Ascending aorta (tissue), 2 donors: Measurements from ENCODE around the gene CNTNAP2. TPM values are rescaled to one million over a fixed set of nuclear protein-coding genes. Genes with fewer than 3 reads are reported as not detected.

ENCODE experiments used
- DNase-seq, 2 donors: peaks; one replicate each; pipeline ENCODE4 v3.0.0-alpha.2; 2019; ENCODE audit warnings: low spot score in 2 of 2
- H3K27ac ChIP-seq, 2 donors: fragments of 200-600 bp; sonication (generic); one replicate each; pipeline ENCODE4 v1.5.1; 2016 to 2017; ENCODE audit warnings: mild to moderate bottlenecking in 1 of 2
- H3K27me3 ChIP-seq: fragments of 200-600 bp; sonication (generic); one replicate; pipeline ENCODE4 v1.5.1; 2017
- H3K36me3 ChIP-seq, 2 donors: fragments of 200-600 bp; sonication (generic); one replicate each; pipeline ENCODE4 v1.5.1; 2016
- H3K4me1 ChIP-seq, 2 donors: fragments of 200-600 bp; sonication (generic); one replicate each; pipeline ENCODE4 v1.5.1; 2016 to 2017; ENCODE audit warnings: mild to moderate bottlenecking in 1 of 2
- H3K4me3 ChIP-seq, 2 donors: fragments of 200-600 bp; sonication (generic); one replicate each; pipeline ENCODE4 v1.5.1; 2016 to 2017; ENCODE audit warnings: mild to moderate bottlenecking in 1 of 2
- H3K9me3 ChIP-seq, 2 donors: fragments of 200-600 bp; sonication (generic); one replicate each; pipeline ENCODE4 v1.5.1; 2016
- intact Hi-C: fragments of 100-400 bp; cut with DNase I; formaldehyde crosslinking; loops from one replicate; pipeline ENCODE4 v1.15.1; 2023
- total RNA-seq: library from RNA; depleted of rRNA; stranded (reverse); fragments of >200 nt; gene quantifications from one replicate; pipeline ENCODE4 v1.1.0, GENCODE V29; 2016
- TF ChIP-seq, protein P1 (sequence below), 3 experiments: fragments of 200-600 bp in 2 of 3; fragments of 450-650 bp in 1 of 3; sonication (generic) in 2 of 3; IDR thresholded peaks; one replicate each; pipeline ENCODE4 v1.5.1; 2016 to 2019; ENCODE audit warnings: antibody characterized with exemption in 3 of 3, mild to moderate bottlenecking in 1 of 3, moderate library complexity in 1 of 3

The CNTNAP2 gene
- total RNA-seq, 1 donor from 2014 or later: not detected

DNA sequence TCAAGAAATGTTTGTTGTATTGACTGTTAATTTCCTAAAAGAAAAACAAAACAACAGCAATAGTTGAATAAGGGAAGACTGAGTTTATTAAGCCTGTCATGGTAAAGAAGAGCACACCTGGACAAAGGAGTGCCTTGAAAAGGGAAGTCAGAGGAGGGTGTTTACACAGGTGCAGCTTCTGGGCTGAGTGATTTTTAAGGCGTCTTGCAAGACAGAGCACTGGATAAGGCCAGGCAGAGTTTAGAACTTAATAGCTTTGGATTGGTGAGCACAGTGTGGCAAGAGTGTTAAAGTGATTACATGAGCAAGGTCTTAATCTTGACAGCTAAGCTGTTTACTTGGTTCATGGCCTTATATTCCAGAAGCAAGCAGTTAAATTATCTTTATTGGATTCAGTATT is 423.2 kb downstream of the CNTNAP2 start:
- TF ChIP-seq, protein P1, sequence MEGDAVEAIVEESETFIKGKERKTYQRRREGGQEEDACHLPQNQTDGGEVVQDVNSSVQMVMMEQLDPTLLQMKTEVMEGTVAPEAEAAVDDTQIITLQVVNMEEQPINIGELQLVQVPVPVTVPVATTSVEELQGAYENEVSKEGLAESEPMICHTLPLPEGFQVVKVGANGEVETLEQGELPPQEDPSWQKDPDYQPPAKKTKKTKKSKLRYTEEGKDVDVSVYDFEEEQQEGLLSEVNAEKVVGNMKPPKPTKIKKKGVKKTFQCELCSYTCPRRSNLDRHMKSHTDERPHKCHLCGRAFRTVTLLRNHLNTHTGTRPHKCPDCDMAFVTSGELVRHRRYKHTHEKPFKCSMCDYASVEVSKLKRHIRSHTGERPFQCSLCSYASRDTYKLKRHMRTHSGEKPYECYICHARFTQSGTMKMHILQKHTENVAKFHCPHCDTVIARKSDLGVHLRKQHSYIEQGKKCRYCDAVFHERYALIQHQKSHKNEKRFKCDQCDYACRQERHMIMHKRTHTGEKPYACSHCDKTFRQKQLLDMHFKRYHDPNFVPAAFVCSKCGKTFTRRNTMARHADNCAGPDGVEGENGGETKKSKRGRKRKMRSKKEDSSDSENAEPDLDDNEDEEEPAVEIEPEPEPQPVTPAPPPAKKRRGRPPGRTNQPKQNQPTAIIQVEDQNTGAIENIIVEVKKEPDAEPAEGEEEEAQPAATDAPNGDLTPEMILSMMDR (IDR thresholded peaks at IDR 0.05): no peak
- intact Hi-C loops: no loop called here
- no peak for DNase-seq
- no peak overlapping the region for H3K4me3 ChIP-seq
- H3K9me3 ChIP-seq: no peaks in the 10 kb centered on the region
- no peaks in the 10 kb centered on the region for H3K4me1 ChIP-seq
- H3K27me3 ChIP-seq: no peaks in the 10 kb centered on the region
- H3K36me3 ChIP-seq: no peaks in the 10 kb centered on the region
- H3K27ac ChIP-seq: no peak overlapping the region

DNA sequence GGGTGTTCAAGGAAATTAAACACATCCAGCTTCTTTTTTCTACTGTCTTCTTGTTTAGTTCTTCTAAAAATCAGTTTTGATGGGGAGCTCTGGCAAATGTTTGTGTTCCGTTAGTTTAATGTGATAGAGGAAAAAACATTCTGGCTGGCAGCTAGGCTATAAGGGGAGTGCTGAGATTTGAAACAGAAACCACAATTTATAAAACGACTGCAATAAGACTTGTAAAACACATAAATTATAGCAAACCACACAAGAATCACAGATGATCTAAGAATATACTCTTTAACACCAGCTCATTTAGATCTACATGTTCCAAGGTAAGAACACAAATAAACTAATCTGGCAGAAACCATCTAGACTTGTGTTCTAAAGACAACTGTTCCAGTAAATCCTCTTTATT is 425.5 kb downstream of the CNTNAP2 start:
- H3K4me3 ChIP-seq: no peak overlapping the region
- TF ChIP-seq, protein P1 (IDR thresholded peaks at IDR 0.05): no peak
- no peaks in the 10 kb centered on the region for H3K9me3 ChIP-seq
- H3K27me3 ChIP-seq: no peaks in the 10 kb centered on the region
- no peak for DNase-seq
- no peaks in the 10 kb centered on the region for H3K4me1 ChIP-seq
- H3K36me3 ChIP-seq: no peaks in the 10 kb centered on the region
- no peak overlapping the region for H3K27ac ChIP-seq
- intact Hi-C loops: no loop called here

DNA sequence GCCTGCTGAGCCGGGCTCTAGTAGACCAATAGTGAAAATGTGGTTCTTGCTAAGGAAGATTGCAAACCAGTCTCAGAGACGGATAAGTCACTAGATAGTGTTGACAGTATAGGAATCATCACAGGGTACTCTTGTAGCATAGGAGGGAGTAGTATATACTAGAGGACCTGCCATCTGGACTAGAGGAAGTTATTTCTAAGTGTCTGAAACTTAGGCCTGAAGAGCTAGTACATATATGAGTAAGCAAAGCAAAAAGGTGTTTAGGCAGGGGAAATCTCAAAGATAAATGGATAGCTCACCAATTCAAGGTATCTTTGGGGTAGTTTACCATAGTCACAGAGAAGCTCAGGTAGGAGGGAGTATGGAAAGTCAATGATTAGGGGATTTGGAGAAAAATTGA is 428.1 kb downstream of the CNTNAP2 start:
- DNase-seq: no peak
- intact Hi-C loops: no loop called here
- Histone ChIP-seq H3K4me3 (no peak overlapping the region), H3K36me3 (no peaks in the 10 kb centered on the region), H3K27ac (no peak overlapping the region), H3K4me1 (no peaks in the 10 kb centered on the region), H3K9me3 (no peaks in the 10 kb centered on the region), H3K27me3 (no peaks in the 10 kb centered on the region)
- TF ChIP-seq, protein P1 (IDR thresholded peaks at IDR 0.05): no peak

DNA sequence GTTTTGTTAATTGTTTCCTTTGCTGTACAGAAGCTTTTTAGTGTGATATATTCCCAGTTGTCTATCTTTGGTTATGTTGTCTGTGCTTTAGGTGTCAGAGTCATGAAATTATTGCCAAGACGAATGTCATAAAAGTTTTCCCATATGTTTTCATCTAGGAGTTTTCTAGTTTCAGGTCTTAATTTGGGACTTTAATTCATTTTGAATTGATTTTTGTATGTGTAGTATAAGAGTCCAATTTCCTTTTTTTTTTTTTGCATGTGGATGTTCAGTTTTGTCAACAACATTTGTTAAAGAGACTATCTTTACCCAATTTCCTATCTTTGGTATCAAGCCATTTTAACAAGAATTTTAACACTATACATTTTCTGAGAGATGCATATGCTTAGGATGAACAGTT is 432.2 kb downstream of the CNTNAP2 start:
- Histone ChIP-seq H3K4me1 (no peaks in the 10 kb centered on the region), H3K36me3 (no peaks in the 10 kb centered on the region), H3K27me3 (no peaks in the 10 kb centered on the region), H3K4me3 (no peak overlapping the region), H3K27ac (no peak overlapping the region), H3K9me3 (no peaks in the 10 kb centered on the region)
- no peak for DNase-seq
- intact Hi-C loops: no loop called here
- TF ChIP-seq, protein P1 (IDR thresholded peaks at IDR 0.05): no peak

DNA sequence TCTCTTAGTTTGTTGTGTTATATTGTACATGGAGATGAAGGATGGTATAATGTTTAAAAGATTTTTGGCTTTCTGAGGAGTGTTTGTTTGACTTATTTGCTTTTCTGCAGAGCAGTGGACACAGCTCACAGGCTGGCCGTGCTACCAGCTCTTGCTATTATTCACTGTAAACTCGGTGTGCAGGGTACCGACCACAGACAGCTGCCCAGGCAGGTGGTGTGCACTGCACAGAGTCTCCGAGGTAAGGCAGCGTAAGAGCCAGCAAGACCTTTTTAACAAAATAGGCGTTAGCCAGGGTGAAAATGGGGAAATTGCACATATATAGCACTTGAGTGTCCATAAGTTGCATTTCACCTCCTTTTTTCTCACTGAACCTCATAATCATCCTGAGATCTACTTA is 438.0 kb downstream of the CNTNAP2 start:
- DNase-seq: no peak
- no peaks in the 10 kb centered on the region for H3K27me3 ChIP-seq
- no peak overlapping the region for H3K27ac ChIP-seq
- intact Hi-C loops: no loop called here
- no peaks in the 10 kb centered on the region for H3K4me1 ChIP-seq
- no peaks in the 10 kb centered on the region for H3K9me3 ChIP-seq
- H3K4me3 ChIP-seq: no peak overlapping the region
- TF ChIP-seq, protein P1 (IDR thresholded peaks at IDR 0.05): no peak
- no peaks in the 10 kb centered on the region for H3K36me3 ChIP-seq

DNA sequence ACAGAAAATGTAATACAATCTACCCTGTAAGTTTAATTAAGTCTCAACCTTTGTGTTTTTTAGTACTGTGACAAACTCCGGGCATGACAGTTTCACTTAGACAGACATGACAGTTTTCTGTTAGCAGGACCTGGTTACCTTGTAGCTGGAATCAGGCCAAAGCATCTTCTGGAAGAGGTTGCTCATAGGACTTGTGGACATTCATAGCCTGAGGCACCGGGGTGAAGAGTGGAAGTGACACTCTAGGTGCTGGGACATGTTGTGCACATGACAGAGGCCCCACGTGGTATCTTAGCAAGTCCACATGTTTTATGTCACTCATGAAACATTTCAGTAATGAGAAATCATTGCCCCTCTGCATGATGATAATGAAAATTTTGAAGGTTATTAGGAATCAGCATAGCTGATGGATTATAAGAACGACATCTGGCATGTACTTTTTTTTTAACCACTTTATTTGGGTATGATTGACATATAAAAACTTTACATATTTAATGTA is 441.4 kb downstream of the CNTNAP2 start:
- Histone ChIP-seq H3K4me3 (no peak overlapping the region), H3K27me3 (no peaks in the 10 kb centered on the region), H3K27ac (no peak overlapping the region), H3K9me3 (no peaks in the 10 kb centered on the region), H3K4me1 (no peaks in the 10 kb centered on the region), H3K36me3 (no peaks in the 10 kb centered on the region)
- intact Hi-C loops: no loop called here
- DNase-seq: no peak
- TF ChIP-seq, protein P1 (IDR thresholded peaks at IDR 0.05): no peak
